Transverse colon (tissue), 3 donors: Measurements from ENCODE around the gene CTNNBIP1.

Experiments used
- POLR2A ChIP-seq: fragments of 450-650 bp; IDR thresholded peaks from one replicate; pipeline ENCODE4 v1.6.1; 2016; ENCODE audit warnings: antibody characterized with exemption, mild to moderate bottlenecking, moderate library complexity
- TF ChIP-seq, protein P1 (sequence below), 5 experiments: fragments of 200-600 bp in 3 of 5; fragments of 450-650 bp in 2 of 5; sonication (generic) in 3 of 5; IDR thresholded peaks; 1 replicate in 2 of 5; 2 replicates in 3 of 5; pipeline ENCODE4 v1.5.1; 2016 to 2017; ENCODE audit warnings: antibody characterized with exemption in 5 of 5, inconsistent platforms in 3 of 5, mild to moderate bottlenecking in 2 of 5, moderate library complexity in 1 of 5

DNA sequence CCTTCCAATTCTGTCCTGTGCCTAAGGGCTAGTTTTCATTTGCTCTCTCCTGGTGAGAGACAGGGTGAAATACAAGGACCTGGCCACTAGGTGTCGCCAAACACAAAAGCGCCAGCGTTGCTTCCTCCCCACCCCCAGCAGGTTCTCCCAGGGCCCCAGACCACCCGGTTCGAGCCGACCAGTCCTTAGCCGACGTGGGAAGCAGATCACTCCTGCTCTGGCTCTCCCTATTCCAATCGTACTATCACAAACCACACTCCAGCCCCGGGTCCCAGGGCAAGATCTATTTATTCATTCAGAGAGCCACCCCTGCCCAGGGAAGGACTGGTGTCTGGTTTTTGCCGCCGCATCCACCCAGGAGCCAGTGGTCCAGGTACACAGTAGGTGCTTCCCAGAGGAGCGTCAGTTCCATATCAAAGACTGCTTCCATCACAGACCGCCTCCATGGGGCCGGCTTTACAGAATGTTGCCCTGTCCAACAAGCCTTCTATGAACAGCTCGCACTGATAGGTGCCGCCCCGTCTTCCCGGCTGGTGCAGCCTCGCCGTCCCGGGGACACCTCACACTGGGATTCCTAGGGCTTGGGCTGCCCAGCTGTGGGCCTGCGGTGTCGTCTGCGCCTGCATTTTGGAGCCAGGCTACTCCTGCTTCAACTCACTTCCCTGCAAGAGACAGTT, 35.0 kb downstream of the CTNNBIP1 start:
- TF ChIP-seq, protein P1, sequence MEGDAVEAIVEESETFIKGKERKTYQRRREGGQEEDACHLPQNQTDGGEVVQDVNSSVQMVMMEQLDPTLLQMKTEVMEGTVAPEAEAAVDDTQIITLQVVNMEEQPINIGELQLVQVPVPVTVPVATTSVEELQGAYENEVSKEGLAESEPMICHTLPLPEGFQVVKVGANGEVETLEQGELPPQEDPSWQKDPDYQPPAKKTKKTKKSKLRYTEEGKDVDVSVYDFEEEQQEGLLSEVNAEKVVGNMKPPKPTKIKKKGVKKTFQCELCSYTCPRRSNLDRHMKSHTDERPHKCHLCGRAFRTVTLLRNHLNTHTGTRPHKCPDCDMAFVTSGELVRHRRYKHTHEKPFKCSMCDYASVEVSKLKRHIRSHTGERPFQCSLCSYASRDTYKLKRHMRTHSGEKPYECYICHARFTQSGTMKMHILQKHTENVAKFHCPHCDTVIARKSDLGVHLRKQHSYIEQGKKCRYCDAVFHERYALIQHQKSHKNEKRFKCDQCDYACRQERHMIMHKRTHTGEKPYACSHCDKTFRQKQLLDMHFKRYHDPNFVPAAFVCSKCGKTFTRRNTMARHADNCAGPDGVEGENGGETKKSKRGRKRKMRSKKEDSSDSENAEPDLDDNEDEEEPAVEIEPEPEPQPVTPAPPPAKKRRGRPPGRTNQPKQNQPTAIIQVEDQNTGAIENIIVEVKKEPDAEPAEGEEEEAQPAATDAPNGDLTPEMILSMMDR (IDR thresholded peaks at IDR 0.05), result peak; percentile 93 to 97 (median 95)
- TF ChIP-seq POLR2A, result no peak
